HG03571 (cell line): ENCODE data around the gene SH3GL2.

ENCODE experiments used
- ATAC-seq: cut with Tn5 transposase; IDR thresholded peaks from one replicate; pipeline ENCODE4 v1.9.1; 2021; ENCODE audit not compliant: unreplicated experiment

Gene SH3GL2

GRCh38 chr9:17653947-17654465 is 75.1 kb downstream of the SH3GL2 start:
- no peak for ATAC-seq

- ATAC-seq: no peak
Measured at GRCh38 chr9:17656889-17657288, 78.0 kb downstream of the SH3GL2 start.

- no peak for ATAC-seq
Measured at GRCh38 chr9:17658237-17658636, 79.4 kb downstream of the SH3GL2 start.

GRCh38 chr9:17660158-17660557 is 81.3 kb downstream of the SH3GL2 start:
- no peak for ATAC-seq

GRCh38 chr9:17665450-17665849 is 86.6 kb downstream of the SH3GL2 start:
- ATAC-seq: no peak

GRCh38 chr9:17669206-17669605 is 90.3 kb downstream of the SH3GL2 start:
- no peak for ATAC-seq

GRCh38 chr9:17682684-17683083 is 103.8 kb downstream of the SH3GL2 start:
- ATAC-seq: no peak

GRCh38 chr9:17688834-17689233 is 110.0 kb downstream of the SH3GL2 start:
- ATAC-seq: no peak

GRCh38 chr9:17694336-17694735 is 115.5 kb downstream of the SH3GL2 start:
- ATAC-seq: no peak

GRCh38 chr9:17695482-17695881 is 116.6 kb downstream of the SH3GL2 start:
- ATAC-seq: no peak

GRCh38 chr9:17699615-17700330 is 120.9 kb downstream of the SH3GL2 start:
- no peak for ATAC-seq

GRCh38 chr9:17706347-17706746 is 127.5 kb downstream of the SH3GL2 start:
- ATAC-seq: no peak

GRCh38 chr9:17719053-17719452 is 140.2 kb downstream of the SH3GL2 start:
- no peak for ATAC-seq

GRCh38 chr9:17721954-17722353 is 143.1 kb downstream of the SH3GL2 start:
- no peak for ATAC-seq

GRCh38 chr9:17723656-17724055 is 144.8 kb downstream of the SH3GL2 start:
- no peak for ATAC-seq

- ATAC-seq: no peak
Measured at GRCh38 chr9:17725399-17726010, 146.6 kb downstream of the SH3GL2 start.

GRCh38 chr9:17726298-17726697 is 147.4 kb downstream of the SH3GL2 start:
- no peak for ATAC-seq

- ATAC-seq: no peak
Measured at GRCh38 chr9:17730899-17731298, 152.0 kb downstream of the SH3GL2 start.

GRCh38 chr9:17731308-17731707 is 152.4 kb downstream of the SH3GL2 start:
- no peak for ATAC-seq

GRCh38 chr9:17734674-17735073 is 155.8 kb downstream of the SH3GL2 start:
- no peak for ATAC-seq

GRCh38 chr9:17735859-17736258 is 157.0 kb downstream of the SH3GL2 start:
- ATAC-seq: no peak

GRCh38 chr9:17739022-17739421 is 160.2 kb downstream of the SH3GL2 start:
- ATAC-seq: peak; percentile 71

- no peak for ATAC-seq
Measured at GRCh38 chr9:17739736-17740135, 160.9 kb downstream of the SH3GL2 start.
